ENCODE measurements around the gene HYDIN.
"Not testable (repeated sequence)": the region's sequence is repeated elsewhere in the genome, so short reads cannot be mapped to it uniquely, and the experiment has no call there.

Gene HYDIN

GRCh38 chr16:71225145-71225544, 5.4 kb downstream of the HYDIN start:
- no peak for DNase-seq (ENCODE audit: low read depth)

GRCh38 chr16:71218306-71218963, 12.1 kb downstream of the HYDIN start:
- no peak for DNase-seq (ENCODE audit: low read depth)

DNA sequence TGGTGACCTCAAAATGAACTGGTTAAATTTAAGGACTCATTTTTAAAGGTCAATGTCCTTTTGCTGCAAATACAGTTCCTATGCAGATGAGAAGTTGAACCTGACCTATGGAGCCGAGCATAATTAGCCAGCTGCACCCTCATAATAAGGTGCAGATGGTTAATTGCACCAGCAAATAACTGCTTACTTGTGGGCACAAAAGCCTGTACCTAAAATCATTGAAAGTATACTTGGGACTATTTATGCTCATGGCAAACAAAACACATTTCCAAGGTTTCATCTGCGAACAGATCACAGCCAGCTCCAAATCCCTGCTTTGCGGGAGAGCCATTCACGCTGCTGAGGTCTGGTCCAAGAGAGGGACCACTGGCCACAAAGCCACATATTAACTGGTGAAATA, 13.0 kb downstream of the HYDIN start:
- no peak for DNase-seq (ENCODE audit: low read depth)

- DNase-seq (ENCODE audit: low read depth) = no peak
Observed at GRCh38 chr16:71216714-71217113, 13.8 kb downstream of the HYDIN start.

DNA sequence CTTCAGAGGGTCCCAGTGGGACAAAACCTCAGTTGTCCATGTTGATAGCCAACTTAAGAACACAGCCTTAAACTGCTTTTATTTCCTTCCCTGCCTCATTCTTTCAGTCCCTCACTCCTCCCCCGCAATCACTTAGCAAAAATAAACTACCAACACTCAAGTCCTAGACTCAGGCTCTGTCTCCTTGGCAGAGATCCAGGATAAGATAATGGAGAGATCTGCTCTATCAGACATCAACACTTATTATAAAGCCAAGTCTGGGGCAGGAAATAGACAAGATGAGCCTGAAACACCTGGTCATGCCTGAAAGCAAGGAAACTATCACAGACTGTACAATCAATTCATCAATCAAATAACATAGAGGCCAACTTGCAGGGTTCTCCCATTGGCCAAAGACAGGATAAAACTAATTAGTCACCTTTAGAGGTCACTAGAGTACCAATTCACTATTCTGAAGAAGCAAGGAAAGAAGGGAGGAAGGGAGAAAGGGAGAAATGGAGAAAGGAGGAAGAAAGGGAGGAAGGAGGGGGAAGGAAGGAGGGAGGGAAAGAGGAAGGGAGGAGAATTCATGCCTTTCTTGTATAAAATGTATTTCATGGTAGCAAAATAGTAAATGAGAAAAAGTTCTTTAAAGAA, 15.7 kb downstream of the HYDIN start:
- no peak for DNase-seq (ENCODE audit: low read depth)

DNA sequence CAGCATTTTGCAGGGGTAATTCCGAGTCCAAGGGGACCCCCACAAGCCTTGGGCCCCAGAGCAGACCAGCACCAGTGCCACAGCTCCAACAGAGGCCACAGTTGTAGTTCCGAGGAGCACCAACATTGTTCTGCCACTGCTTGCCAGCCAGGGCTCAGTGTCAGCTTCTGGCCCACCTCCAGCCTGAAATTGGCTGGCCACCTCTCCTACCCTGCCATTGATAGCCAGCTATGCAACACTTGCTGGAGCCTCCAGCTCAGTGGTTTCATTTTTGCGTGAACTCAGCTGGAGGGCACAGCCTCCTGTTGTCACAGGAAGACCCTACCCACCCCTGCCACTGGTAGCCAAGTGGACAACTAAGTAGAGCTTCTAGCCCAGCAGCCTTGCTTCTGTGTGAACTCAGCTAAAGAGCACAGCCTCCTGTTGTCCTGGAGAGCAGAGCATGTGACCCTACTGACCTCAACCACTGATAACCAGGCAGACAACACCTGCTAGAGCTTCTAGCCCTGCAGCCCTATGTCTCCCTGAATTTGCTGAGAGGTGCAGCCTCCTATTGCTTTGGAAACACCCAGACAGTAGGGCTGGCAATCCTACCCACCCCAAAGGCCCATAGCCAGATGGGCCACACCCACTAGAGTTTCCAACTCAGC, 24.9 kb downstream of the HYDIN start:
- DNase-seq (ENCODE audit: low read depth) = no peak

GRCh38 chr16:71203631-71204030, 26.9 kb downstream of the HYDIN start:
- no peak for DNase-seq (ENCODE audit: low read depth)

DNA sequence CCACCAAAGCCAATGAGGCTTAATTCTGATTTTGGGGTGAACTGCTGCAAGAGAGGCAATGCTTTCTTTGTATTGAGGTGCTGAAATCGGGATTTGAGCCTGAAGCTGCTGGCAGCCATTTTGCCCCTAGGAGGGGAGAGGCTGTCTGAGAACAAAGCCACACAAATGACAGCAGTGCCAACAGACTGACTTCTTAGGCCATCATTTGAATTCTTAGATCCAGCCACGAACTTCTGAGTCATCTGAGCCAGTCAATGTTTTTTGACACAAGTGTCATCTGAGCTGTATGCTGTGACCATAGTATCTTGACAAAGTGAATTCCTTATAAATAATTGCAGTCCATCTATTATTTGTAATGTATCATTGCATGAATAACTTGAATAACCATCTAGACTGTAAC, 29.0 kb downstream of the HYDIN start:
- DNase-seq (ENCODE audit: low read depth) = no peak

DNA sequence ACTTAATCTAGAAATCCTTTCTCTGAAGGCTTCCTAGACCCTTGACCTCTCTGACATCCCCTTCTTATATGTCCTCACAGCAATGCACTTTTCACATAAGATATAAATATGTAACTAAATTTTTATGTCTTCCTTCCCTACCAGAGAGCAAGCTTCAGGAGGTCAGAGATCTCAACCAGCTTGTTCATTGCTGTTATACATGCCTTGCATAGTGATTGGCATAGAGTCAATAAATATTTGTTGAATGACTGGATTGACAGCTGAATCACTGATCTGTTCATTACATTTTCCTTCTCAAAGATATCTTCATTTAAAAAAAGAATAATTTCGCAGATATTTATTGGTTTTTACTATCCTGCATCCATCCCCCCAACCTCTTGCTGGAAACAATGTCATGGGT, 29.5 kb downstream of the HYDIN start:
- DNase-seq (ENCODE audit: low read depth) = no peak

DNA sequence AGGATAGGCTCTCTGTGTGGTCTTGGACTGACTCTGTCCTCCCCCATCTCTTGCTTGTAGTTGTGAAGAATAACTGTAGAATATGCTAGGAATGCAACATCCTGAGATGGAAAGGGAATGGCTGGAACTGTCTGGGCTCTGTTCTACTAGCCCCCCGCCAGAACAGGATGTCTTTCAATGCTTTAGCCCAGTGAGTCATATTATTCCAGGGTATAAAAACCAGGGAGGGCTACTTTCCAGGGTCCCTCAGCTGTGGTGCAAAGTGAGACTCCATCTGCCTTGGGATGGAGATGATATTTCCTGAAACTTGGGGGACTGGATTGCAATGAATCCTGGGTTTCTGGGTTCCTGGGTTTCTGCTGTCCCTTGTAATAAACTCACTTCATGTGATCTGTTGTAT, 32.1 kb downstream of the HYDIN start:
- no peak for DNase-seq (ENCODE audit: low read depth)

DNA sequence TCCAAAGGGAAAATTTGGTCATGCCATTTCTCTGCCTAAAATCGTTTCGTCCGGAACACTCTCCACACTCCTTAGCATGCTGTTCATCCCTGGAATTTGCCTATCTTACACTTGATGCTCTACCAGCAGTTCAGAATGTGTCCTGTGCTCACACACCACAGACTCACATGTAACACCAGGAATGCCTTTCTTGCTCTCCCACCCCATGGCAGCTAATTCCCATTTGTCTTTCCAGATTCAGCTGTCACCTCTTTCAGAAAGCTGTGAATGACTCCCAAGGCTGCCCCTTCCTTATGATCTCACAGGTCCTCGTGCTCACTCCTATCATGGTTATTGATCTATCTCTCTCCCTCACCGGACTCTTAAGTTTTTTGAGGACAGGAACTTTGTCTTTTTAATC, 38.1 kb downstream of the HYDIN start:
- no peak for DNase-seq (ENCODE audit: low read depth)

DNA sequence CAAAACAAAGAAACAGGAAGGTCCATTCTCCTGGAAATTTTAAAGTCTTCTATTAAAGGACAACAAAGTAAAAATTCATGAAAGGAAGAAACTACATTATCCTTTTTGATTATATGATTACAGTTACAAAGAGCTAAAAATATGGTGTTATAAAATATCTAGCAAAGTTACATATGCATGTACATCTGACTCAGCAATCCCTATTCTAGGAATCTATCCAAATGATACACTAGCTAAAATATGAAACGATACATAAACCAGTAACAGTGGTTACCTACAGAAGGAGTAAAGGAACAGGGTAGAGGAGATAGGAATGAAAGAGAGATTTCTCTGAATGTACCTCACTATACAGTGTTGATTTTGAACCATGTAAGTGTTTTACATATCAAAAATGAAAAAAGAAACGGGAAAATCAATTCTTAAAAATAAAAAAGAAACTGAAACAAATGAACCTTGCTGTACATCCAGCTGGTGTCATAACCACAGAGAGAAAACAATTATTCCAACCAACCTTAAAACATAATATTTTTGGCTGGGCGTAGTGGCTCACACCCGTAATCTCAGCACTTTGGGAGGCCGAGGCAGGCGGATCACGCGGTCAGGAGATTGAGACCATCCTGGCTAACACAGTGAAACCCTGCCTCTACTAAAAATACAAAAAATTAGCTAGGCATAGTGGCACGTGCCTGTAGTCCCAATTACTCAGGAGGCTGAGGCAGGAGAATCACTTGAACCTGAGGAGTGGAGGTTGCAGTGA, 41.4 kb downstream of the HYDIN start:
- DNase-seq (ENCODE audit: low read depth) = no peak

GRCh38 chr16:71185347-71185746, 45.2 kb downstream of the HYDIN start:
- DNase-seq (ENCODE audit: low read depth) = no peak

GRCh38 chr16:71179569-71179968, 51.0 kb downstream of the HYDIN start:
- no peak for DNase-seq (ENCODE audit: low read depth)

- DNase-seq (ENCODE audit: low read depth) = no peak
Observed at GRCh38 chr16:71172481-71173207, 57.9 kb downstream of the HYDIN start.

DNA sequence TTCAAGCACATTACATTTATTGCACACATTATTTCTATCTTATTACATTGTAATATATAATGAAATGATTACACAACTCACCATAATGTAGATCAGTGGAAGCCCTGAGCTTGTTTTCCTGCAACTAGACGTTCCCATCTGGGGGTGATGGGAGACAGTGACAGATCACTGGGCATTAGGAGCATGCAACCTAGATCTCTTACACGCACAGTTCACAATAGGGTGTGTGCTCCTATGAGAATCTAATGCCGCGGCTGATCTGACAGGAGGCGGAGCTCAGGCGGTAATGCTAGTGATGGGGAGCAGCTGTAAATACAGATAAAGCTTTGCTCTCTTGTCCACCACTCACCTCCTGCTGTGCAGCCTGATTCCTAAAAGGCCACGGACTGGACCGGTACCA, 69.5 kb downstream of the HYDIN start:
- not testable (repeated sequence) for DNase-seq (ENCODE audit: low read depth)

DNA sequence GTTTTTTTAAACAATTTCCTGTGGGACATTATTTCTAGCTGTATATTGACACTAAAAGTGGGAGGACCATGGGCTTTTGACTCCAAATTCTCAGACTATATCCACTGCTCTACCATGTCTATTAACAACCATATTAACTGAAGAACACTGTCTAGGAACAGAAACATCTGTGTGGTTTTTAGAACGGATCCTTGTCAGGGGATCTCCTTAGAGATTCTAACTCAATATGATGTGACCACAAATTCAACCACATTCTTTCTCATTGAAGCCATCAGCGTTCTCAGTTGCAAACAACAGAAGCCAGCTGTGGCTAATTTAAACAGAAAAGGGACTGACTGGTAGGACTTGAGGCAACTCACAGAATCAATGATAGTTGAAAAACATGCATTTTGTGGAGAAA, 73.2 kb downstream of the HYDIN start:
- DNase-seq (ENCODE audit: low read depth) = not testable (repeated sequence)

DNA sequence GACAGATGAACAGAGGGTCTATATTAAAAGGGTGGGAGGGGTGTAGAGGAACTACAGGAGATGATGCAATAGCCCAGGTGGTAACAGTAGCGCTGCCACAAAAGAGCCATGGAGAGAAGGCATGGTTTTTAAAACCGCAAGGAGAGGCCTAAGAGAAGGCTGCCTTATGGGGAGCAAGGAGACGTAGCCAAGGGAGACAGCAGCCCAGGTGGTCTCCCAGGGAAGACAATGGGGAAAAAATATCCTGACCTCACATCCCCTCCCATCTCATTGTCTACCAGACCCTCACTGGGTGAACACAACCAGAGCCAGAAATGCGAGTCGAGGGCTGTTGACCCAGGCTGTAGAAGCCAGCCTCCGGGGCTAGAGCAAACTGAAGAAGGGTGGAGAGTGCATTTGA, 77.2 kb downstream of the HYDIN start:
- not testable (repeated sequence) for DNase-seq (ENCODE audit: low read depth)

DNA sequence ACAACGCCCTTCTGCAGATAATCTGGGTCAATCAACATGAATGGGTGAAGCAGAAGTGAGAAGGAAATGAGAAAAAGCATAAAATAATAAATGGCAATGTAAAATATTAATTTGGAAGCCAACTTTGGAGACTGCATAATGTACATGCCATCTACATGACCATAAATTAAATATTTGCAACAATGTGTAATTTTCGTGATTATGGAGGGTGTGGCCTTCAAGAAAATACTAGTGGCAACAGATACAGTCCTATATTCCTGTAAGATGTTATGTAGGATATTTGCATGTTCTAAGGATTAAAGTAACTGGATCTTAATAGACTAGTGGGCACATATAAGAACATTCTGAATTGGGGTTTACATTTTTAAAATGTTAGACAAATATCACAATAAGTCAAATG, 78.9 kb downstream of the HYDIN start:
- DNase-seq (ENCODE audit: low read depth) = not testable (repeated sequence)

GRCh38 chr16:71143246-71143645, 87.3 kb downstream of the HYDIN start:
- not testable (repeated sequence) for DNase-seq (ENCODE audit: low read depth)

DNA sequence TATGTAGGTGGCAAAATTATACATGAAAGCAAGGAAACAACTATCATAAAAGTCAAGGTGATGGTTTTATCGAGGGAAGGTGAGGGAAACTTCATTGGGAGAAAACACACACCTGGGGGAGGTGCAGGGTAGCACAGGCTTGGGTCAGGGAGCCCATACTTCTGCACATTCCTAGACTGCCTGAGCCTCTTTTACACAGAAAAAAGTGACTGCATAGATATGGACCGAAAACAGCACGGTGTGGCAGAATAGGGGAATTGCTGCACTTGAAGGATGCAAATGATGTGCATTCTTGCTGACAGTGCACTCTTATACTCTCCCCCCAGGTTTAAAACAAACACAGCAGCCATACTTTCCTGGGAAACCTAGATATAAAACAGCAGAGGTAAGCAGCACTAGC, 120.0 kb downstream of the HYDIN start:
- not testable (repeated sequence) for DNase-seq (ENCODE audit: low read depth)

- DNase-seq (ENCODE audit: low read depth) = not testable (repeated sequence)
Observed at GRCh38 chr16:71109656-71110208, 120.8 kb downstream of the HYDIN start.

Data from fibroblast of the conjunctiva (primary cell).